GM18868 (cell line): Measurements from ENCODE around the gene MUC20.
"Not testable (repeated sequence)": the region's sequence is repeated elsewhere in the genome, so short reads cannot be mapped to it uniquely, and the experiment has no call there.

Experiments
- ATAC-seq: cut with Tn5 transposase; IDR thresholded peaks from one replicate; pipeline ENCODE4 v1.9.1; 2021; ENCODE audit warnings: mild to moderate bottlenecking, moderate library complexity; ENCODE audit not compliant: unreplicated experiment

MUC20 gene

GRCh38 chr3:195710126-195710905 is 10.5 kb upstream of the MUC20 start:
- ATAC-seq = not testable (repeated sequence)

- ATAC-seq = not testable (repeated sequence)
Measured at GRCh38 chr3:195711091-195711812, 9.5 kb upstream of the MUC20 start.

GRCh38 chr3:195711813-195712534 is 8.8 kb upstream of the MUC20 start:
- no peak for ATAC-seq

- not testable (repeated sequence) for ATAC-seq
Measured at GRCh38 chr3:195712535-195712910, 8.3 kb upstream of the MUC20 start.

GRCh38 chr3:195713150-195713549 is 7.6 kb upstream of the MUC20 start:
- ATAC-seq = not testable (repeated sequence)

GRCh38 chr3:195714380-195715011 is 6.3 kb upstream of the MUC20 start:
- ATAC-seq = no peak

GRCh38 chr3:195715134-195715533 is 5.6 kb upstream of the MUC20 start:
- ATAC-seq = no peak

GRCh38 chr3:195715583-195716266 is 5.1 kb upstream of the MUC20 start:
- no peak for ATAC-seq

GRCh38 chr3:195717416-195717815 is 3.4 kb upstream of the MUC20 start:
- no peak for ATAC-seq

GRCh38 chr3:195717852-195718476 is 2.8 kb upstream of the MUC20 start:
- ATAC-seq = no peak

GRCh38 chr3:195718477-195718984 is 2.2 kb upstream of the MUC20 start:
- no peak for ATAC-seq

- not testable (repeated sequence) for ATAC-seq
Measured at GRCh38 chr3:195719514-195720254, 1.1 kb upstream of the MUC20 start.

GRCh38 chr3:195722139-195722995 is 1.6 kb downstream of the MUC20 start:
- not testable (repeated sequence) for ATAC-seq

GRCh38 chr3:195722996-195723345 is 2.2 kb downstream of the MUC20 start:
- not testable (repeated sequence) for ATAC-seq

- ATAC-seq = not testable (repeated sequence)
Measured at GRCh38 chr3:195724363-195724762, 3.6 kb downstream of the MUC20 start.

GRCh38 chr3:195725916-195726740 is 5.3 kb downstream of the MUC20 start:
- not testable (repeated sequence) for ATAC-seq

GRCh38 chr3:195727606-195728195 is 6.9 kb downstream of the MUC20 start:
- no peak for ATAC-seq
